Measurements from ENCODE around the gene EIF4EBP3.

EIF4EBP3 gene

DNA sequence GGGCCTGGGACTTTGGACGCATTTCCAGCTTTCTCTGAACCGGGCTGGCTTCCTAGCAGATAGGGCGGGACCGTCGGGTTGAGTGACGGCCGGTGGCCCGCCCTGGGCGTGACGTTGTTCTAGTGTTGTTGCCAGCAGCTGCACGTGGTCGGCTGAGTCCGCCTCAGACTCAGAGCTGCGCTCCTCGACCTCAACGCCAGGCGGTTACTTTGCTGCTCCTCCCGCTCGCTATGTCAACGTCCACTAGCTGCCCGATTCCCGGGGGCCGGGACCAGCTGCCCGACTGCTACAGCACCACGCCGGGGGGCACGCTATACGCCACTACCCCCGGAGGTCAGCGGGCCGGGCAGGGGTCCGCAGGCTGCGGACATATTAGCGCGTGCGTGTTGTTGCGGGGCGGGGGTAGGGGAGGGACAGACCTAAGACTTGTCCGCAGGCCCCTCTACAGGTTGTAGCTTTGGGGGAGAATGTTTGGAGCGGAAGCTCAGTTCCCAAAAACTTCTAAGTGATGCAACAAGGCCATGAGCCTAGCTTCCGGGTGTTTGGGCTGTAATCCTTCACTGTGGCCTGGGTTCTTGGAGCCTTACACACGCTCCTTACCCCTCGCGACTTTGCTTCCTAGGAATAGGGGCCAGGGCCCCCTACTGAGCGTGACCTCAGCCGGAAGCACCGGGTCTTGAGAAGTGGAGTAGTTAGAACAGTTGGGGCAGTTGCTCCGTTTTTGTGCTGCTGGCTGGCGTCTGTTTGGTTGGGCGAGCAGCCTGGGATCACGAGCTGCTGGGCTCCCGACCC, at the start of gene EIF4EBP3:
Gene EIF4EBP3 (plus strand): TSS at position 155 of the 792 bp plus-strand sequence. CDS start 76 bp downstream, at position 231.
- Histone ChIP-seq H3K4me3 (ENCODE audit: low read depth, low read length) (peak within 1 kb of the TSS; percentile 48), H3K27ac (peak within 1 kb of the TSS; percentile 70)

GRCh38 chr5:140497897-140498296, 49.6 kb upstream of the EIF4EBP3 start:
- TF ChIP-seq, protein P1, sequence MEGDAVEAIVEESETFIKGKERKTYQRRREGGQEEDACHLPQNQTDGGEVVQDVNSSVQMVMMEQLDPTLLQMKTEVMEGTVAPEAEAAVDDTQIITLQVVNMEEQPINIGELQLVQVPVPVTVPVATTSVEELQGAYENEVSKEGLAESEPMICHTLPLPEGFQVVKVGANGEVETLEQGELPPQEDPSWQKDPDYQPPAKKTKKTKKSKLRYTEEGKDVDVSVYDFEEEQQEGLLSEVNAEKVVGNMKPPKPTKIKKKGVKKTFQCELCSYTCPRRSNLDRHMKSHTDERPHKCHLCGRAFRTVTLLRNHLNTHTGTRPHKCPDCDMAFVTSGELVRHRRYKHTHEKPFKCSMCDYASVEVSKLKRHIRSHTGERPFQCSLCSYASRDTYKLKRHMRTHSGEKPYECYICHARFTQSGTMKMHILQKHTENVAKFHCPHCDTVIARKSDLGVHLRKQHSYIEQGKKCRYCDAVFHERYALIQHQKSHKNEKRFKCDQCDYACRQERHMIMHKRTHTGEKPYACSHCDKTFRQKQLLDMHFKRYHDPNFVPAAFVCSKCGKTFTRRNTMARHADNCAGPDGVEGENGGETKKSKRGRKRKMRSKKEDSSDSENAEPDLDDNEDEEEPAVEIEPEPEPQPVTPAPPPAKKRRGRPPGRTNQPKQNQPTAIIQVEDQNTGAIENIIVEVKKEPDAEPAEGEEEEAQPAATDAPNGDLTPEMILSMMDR (IDR thresholded peaks at IDR 0.05; ENCODE audit: low read depth, low read length, missing control alignments), result no peak
- in situ Hi-C loops (cut with HindIII; ENCODE audit: low pct_ligation_motif_present, low sequenced_read_pairs), result no loop called here

More for the DNA sequence above, at the start of gene EIF4EBP3:
- H3K27me3 ChIP-seq (replicated peaks), result no peaks in the 10 kb centered on the region
- H3K36me3 ChIP-seq (replicated peaks), result peaks cover 33% of the 10 kb centered on the region
- DNase-seq, result peak; percentile 97
- TF ChIP-seq, protein P1 (IDR thresholded peaks at IDR 0.05; ENCODE audit: low read depth, low read length, missing control alignments), result peak; percentile 75
- in situ Hi-C loops (cut with HindIII; ENCODE audit: low pct_ligation_motif_present, low sequenced_read_pairs), result no loop called here

GRCh38 chr5:140498591-140498990, 48.9 kb upstream of the EIF4EBP3 start:
- no peak for DNase-seq
- no peak overlapping the region for H3K4me3 ChIP-seq (ENCODE audit: low read depth, low read length)

More at GRCh38 chr5:140497897-140498296, 49.6 kb upstream of the EIF4EBP3 start:
- DNase-seq, result no peak
- no peak overlapping the region for H3K4me3 ChIP-seq (ENCODE audit: low read depth, low read length)
- H3K36me3 ChIP-seq (replicated peaks), result peaks cover 4% of the 10 kb centered on the region
- H3K27ac ChIP-seq, result no peak overlapping the region
- no peaks in the 10 kb centered on the region for H3K27me3 ChIP-seq (replicated peaks)

GRCh38 chr5:140502834-140503233, 44.6 kb upstream of the EIF4EBP3 start:
- Histone ChIP-seq H3K36me3 (replicated peaks) (peaks cover 21% of the 10 kb centered on the region), H3K27ac (no peak overlapping the region), H3K4me3 (ENCODE audit: low read depth, low read length) (no peak overlapping the region), H3K27me3 (replicated peaks) (no peaks in the 10 kb centered on the region)
- TF ChIP-seq, protein P1 (IDR thresholded peaks at IDR 0.05; ENCODE audit: low read depth, low read length, missing control alignments), result no peak
- in situ Hi-C loops (cut with HindIII; ENCODE audit: low pct_ligation_motif_present, low sequenced_read_pairs), result no loop called here
- no peak for DNase-seq

More at GRCh38 chr5:140498591-140498990, 48.9 kb upstream of the EIF4EBP3 start:
- in situ Hi-C loops (cut with HindIII; ENCODE audit: low pct_ligation_motif_present, low sequenced_read_pairs), result no loop called here
- Histone ChIP-seq H3K27me3 (replicated peaks) (no peaks in the 10 kb centered on the region), H3K36me3 (replicated peaks) (peaks cover 4% of the 10 kb centered on the region), H3K27ac (no peak overlapping the region)
- TF ChIP-seq, protein P1 (IDR thresholded peaks at IDR 0.05; ENCODE audit: low read depth, low read length, missing control alignments), result no peak

- H3K36me3 ChIP-seq (replicated peaks), result peaks cover 22% of the 10 kb centered on the region
Observed at GRCh38 chr5:140509898-140510297, 37.6 kb upstream of the EIF4EBP3 start.

More at GRCh38 chr5:140509898-140510297, 37.6 kb upstream of the EIF4EBP3 start:
- H3K4me3 ChIP-seq (ENCODE audit: low read depth, low read length), result no peak overlapping the region
- TF ChIP-seq, protein P1 (IDR thresholded peaks at IDR 0.05; ENCODE audit: low read depth, low read length, missing control alignments), result no peak
- DNase-seq, result no peak
- in situ Hi-C loops (cut with HindIII; ENCODE audit: low pct_ligation_motif_present, low sequenced_read_pairs), result no loop called here
- H3K27ac ChIP-seq, result no peak overlapping the region
- H3K27me3 ChIP-seq (replicated peaks), result no peaks in the 10 kb centered on the region

Measured in brain microvascular endothelial cell (primary cell).